ENCODE measurements around the gene NFS1. TPM values are rescaled to one million over a fixed set of nuclear protein-coding genes. Genes with fewer than 3 reads are reported as not detected.
A peak's percentile ranks its signal among the peaks of the same experiment; 100 is the strongest.
"Not testable (repeated sequence)": the region's sequence is repeated elsewhere in the genome, so short reads cannot be mapped to it uniquely, and the experiment has no call there.

The NFS1 gene
- total and polyA plus RNA-seq, 2 experiments from 2014 or later: 38.1 to 48.5 TPM

GRCh38 chr20:35697696-35698297 lies 1.4 kb downstream of the NFS1 start:
- no peaks in the 10 kb centered on the region for H3K9me3 ChIP-seq (ENCODE audit: low read depth)
- 83% methylated on average over 9 of the region's 9 CpGs for WGBS (ENCODE audit: low lambda C conversion rate, missing lambda C conversion rate)
- peaks cover 16% of the 10 kb centered on the region for H3K4me1 ChIP-seq (ENCODE audit: insufficient read depth)
- no peaks in the 10 kb centered on the region for H3K9me2 ChIP-seq (replicated peaks; ENCODE audit: insufficient read depth)
- H3K4me3 ChIP-seq: peak overlapping the region; percentile 77
- H3K27me3 ChIP-seq: no peaks in the 10 kb centered on the region
- no peak for DNase-seq (ENCODE audit: low spot score)
- no peak for TF ChIP-seq EZH2 (IDR thresholded peaks at IDR 0.05; ENCODE audit: borderline replicate concordance)
- TF ChIP-seq, protein P1, sequence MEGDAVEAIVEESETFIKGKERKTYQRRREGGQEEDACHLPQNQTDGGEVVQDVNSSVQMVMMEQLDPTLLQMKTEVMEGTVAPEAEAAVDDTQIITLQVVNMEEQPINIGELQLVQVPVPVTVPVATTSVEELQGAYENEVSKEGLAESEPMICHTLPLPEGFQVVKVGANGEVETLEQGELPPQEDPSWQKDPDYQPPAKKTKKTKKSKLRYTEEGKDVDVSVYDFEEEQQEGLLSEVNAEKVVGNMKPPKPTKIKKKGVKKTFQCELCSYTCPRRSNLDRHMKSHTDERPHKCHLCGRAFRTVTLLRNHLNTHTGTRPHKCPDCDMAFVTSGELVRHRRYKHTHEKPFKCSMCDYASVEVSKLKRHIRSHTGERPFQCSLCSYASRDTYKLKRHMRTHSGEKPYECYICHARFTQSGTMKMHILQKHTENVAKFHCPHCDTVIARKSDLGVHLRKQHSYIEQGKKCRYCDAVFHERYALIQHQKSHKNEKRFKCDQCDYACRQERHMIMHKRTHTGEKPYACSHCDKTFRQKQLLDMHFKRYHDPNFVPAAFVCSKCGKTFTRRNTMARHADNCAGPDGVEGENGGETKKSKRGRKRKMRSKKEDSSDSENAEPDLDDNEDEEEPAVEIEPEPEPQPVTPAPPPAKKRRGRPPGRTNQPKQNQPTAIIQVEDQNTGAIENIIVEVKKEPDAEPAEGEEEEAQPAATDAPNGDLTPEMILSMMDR (IDR thresholded peaks at IDR 0.05; ENCODE audit: poor library complexity): no peak
- no peak for TF ChIP-seq EZH2phosphoT487 (IDR thresholded peaks at IDR 0.05; ENCODE audit: low read depth, severe bottlenecking, unreplicated experiment)
- H3K79me2 ChIP-seq: peaks cover 40% of the 10 kb centered on the region
- peak overlapping the region; percentile 89 for H2AFZ ChIP-seq
- peak overlapping the region; percentile 97 for H3K27ac ChIP-seq
- H3K36me3 ChIP-seq (replicated peaks; ENCODE audit: insufficient read depth, low read depth): peaks cover 3% of the 10 kb centered on the region
- H4K20me1 ChIP-seq (ENCODE audit: insufficient read depth, poor library complexity, severe bottlenecking): peaks cover 9% of the 10 kb centered on the region
- H3K4me2 ChIP-seq: peak overlapping the region; percentile 86

DNA sequence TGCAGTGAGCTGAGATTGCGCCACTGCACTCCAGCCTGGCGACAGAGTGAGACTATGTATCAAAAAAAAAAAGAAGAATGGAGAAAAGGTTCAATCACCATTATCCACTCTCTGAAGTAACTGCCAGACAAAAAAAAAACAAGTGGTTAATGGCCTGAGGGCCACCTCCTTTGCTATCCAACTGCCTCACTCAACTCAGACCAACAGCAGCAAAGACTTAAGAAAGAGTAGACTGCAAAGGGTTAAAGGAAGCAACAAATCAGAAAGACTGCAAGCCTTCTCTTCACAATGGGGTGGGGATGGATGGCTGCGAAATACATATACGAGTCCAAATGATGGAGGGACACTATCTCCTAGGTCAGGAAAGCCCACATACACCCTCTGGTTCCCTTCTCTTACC lies 3.2 kb downstream of the NFS1 start:
- Histone ChIP-seq H3K4me3 (no peak overlapping the region), H3K4me2 (no peak overlapping the region), H3K79me2 (peaks cover 26% of the 10 kb centered on the region), H2AFZ (no peak overlapping the region), H3K4me1 (ENCODE audit: insufficient read depth) (peaks cover 16% of the 10 kb centered on the region), H4K20me1 (ENCODE audit: insufficient read depth, poor library complexity, severe bottlenecking) (no peaks in the 10 kb centered on the region), H3K9me2 (replicated peaks; ENCODE audit: insufficient read depth) (no peaks in the 10 kb centered on the region), H3K27ac (no peak overlapping the region), H3K9me3 (ENCODE audit: low read depth) (no peaks in the 10 kb centered on the region), H3K36me3 (replicated peaks; ENCODE audit: insufficient read depth, low read depth) (peaks cover 1% of the 10 kb centered on the region), H3K27me3 (no peaks in the 10 kb centered on the region)
- DNase-seq (ENCODE audit: low spot score): no peak
- TF ChIP-seq EZH2 (IDR thresholded peaks at IDR 0.05; ENCODE audit: borderline replicate concordance) (no peak), EZH2phosphoT487 (IDR thresholded peaks at IDR 0.05; ENCODE audit: low read depth, severe bottlenecking, unreplicated experiment) (no peak)
- 84% methylated on average over 4 of the region's 4 CpGs for WGBS (ENCODE audit: low lambda C conversion rate, missing lambda C conversion rate)

- H3K27ac ChIP-seq: no peak overlapping the region
- no peak for DNase-seq (ENCODE audit: low spot score)
- H3K4me2 ChIP-seq: no peak overlapping the region
- no peak overlapping the region for H3K4me3 ChIP-seq
- no peak overlapping the region for H2AFZ ChIP-seq
- 78% methylated on average over 2 of the region's 2 CpGs for WGBS (ENCODE audit: low lambda C conversion rate, missing lambda C conversion rate)
- TF ChIP-seq EZH2 (IDR thresholded peaks at IDR 0.05; ENCODE audit: borderline replicate concordance): no peak
- no peak for TF ChIP-seq EZH2phosphoT487 (IDR thresholded peaks at IDR 0.05; ENCODE audit: low read depth, severe bottlenecking, unreplicated experiment)
- TF ChIP-seq, protein P1 (IDR thresholded peaks at IDR 0.05; ENCODE audit: poor library complexity): no peak
- peaks cover 11% of the 10 kb centered on the region for H3K4me1 ChIP-seq (ENCODE audit: insufficient read depth)
- no peaks in the 10 kb centered on the region for H3K9me3 ChIP-seq (ENCODE audit: low read depth)
- H4K20me1 ChIP-seq (ENCODE audit: insufficient read depth, poor library complexity, severe bottlenecking): no peaks in the 10 kb centered on the region
- H3K79me2 ChIP-seq: peaks cover 19% of the 10 kb centered on the region
- no peaks in the 10 kb centered on the region for H3K36me3 ChIP-seq (replicated peaks; ENCODE audit: insufficient read depth, low read depth)
- H3K9me2 ChIP-seq (replicated peaks; ENCODE audit: insufficient read depth): no peaks in the 10 kb centered on the region
- no peaks in the 10 kb centered on the region for H3K27me3 ChIP-seq
Measured at GRCh38 chr20:35695245-35695749, 3.9 kb downstream of the NFS1 start.

- no peaks in the 10 kb centered on the region for H3K9me3 ChIP-seq (ENCODE audit: low read depth)
- H3K27me3 ChIP-seq: no peaks in the 10 kb centered on the region
- H3K4me2 ChIP-seq: no peak overlapping the region
- no peaks in the 10 kb centered on the region for H3K4me1 ChIP-seq (ENCODE audit: insufficient read depth)
- TF ChIP-seq, protein P1 (IDR thresholded peaks at IDR 0.05; ENCODE audit: poor library complexity): no peak
- TF ChIP-seq EZH2phosphoT487 (IDR thresholded peaks at IDR 0.05; ENCODE audit: low read depth, severe bottlenecking, unreplicated experiment) (no peak), EZH2 (IDR thresholded peaks at IDR 0.05; ENCODE audit: borderline replicate concordance) (no peak)
- H4K20me1 ChIP-seq (ENCODE audit: insufficient read depth, poor library complexity, severe bottlenecking): no peaks in the 10 kb centered on the region
- DNase-seq (ENCODE audit: low spot score): no peak
- H2AFZ ChIP-seq: no peak overlapping the region
- no peaks in the 10 kb centered on the region for H3K79me2 ChIP-seq
- no peak overlapping the region for H3K27ac ChIP-seq
- no peaks in the 10 kb centered on the region for H3K36me3 ChIP-seq (replicated peaks; ENCODE audit: insufficient read depth, low read depth)
- 91% methylated on average over 4 of the region's 4 CpGs for WGBS (ENCODE audit: low lambda C conversion rate, missing lambda C conversion rate)
- no peaks in the 10 kb centered on the region for H3K9me2 ChIP-seq (replicated peaks; ENCODE audit: insufficient read depth)
- no peak overlapping the region for H3K4me3 ChIP-seq
Measured at GRCh38 chr20:35690265-35690664, 8.9 kb downstream of the NFS1 start.

- H4K20me1 ChIP-seq (ENCODE audit: insufficient read depth, poor library complexity, severe bottlenecking); H3K79me2 ChIP-seq; DNase-seq (ENCODE audit: low spot score); H2AFZ ChIP-seq; H3K27me3 ChIP-seq; H3K4me1 ChIP-seq (ENCODE audit: insufficient read depth); H3K9me2 ChIP-seq (replicated peaks; ENCODE audit: insufficient read depth); H3K36me3 ChIP-seq (replicated peaks; ENCODE audit: insufficient read depth, low read depth); H3K4me3 ChIP-seq; H3K4me2 ChIP-seq; H3K9me3 ChIP-seq (ENCODE audit: low read depth); H3K27ac ChIP-seq: not testable (repeated sequence)
- WGBS (ENCODE audit: low lambda C conversion rate, missing lambda C conversion rate): 93% methylated on average over 11 of the region's 11 CpGs
Measured at GRCh38 chr20:35686872-35687271, 12.3 kb downstream of the NFS1 start.

- not testable (repeated sequence) for H3K9me3 ChIP-seq (ENCODE audit: low read depth)
- 94% methylated on average over 9 of the region's 9 CpGs for WGBS (ENCODE audit: low lambda C conversion rate, missing lambda C conversion rate)
Measured at GRCh38 chr20:35685368-35685767, 13.8 kb downstream of the NFS1 start.

More at GRCh38 chr20:35685368-35685767, 13.8 kb downstream of the NFS1 start:
- H3K79me2 ChIP-seq; H3K4me2 ChIP-seq; H3K27ac ChIP-seq; H2AFZ ChIP-seq; H3K27me3 ChIP-seq; H3K4me3 ChIP-seq; H4K20me1 ChIP-seq (ENCODE audit: insufficient read depth, poor library complexity, severe bottlenecking); H3K4me1 ChIP-seq (ENCODE audit: insufficient read depth); H3K36me3 ChIP-seq (replicated peaks; ENCODE audit: insufficient read depth, low read depth); H3K9me2 ChIP-seq (replicated peaks; ENCODE audit: insufficient read depth); DNase-seq (ENCODE audit: low spot score): not testable (repeated sequence)
